Stimulated activated naive B cell treated with anti-CD40 and anti-IgM and Interleukin-4, amounts not matched to agents 10 μg/mL and 1 μg/mL and 100 μg/mL, for 72 hours (primary cell): ENCODE measurements around the gene IGSF21.

ENCODE experiments used
- ATAC-seq, 2 donors: fragments of 150-1000 bp; cut with Tn5 transposase; replicated peaks; 2 replicates each; pipeline ENCODE4 v1.10.0; 2021; ENCODE audit warnings: moderate library complexity in 1 of 2
- DNase-seq: peaks from one replicate; pipeline ENCODE4 v3.0.0; 2021
- H3K27ac Mint-ChIP-seq: one replicate; pipeline ENCODE4 v1.8.0; 2022; ENCODE audit warnings: mild to moderate bottlenecking, mixed read lengths
- H3K27me3 Mint-ChIP-seq, 2 donors: one replicate each; pipeline ENCODE4 v1.8.0; 2022; ENCODE audit warnings: mixed read lengths in 2 of 2
- H3K36me3 Mint-ChIP-seq, 2 donors: one replicate each; pipeline ENCODE4 v1.8.0; 2022; ENCODE audit warnings: mixed read lengths in 2 of 2, mild to moderate bottlenecking in 1 of 2
- H3K4me1 Mint-ChIP-seq, 2 donors: one replicate each; pipeline ENCODE4 v1.8.0; 2022; ENCODE audit warnings: mixed read lengths in 2 of 2, mild to moderate bottlenecking in 1 of 2
- H3K4me3 Mint-ChIP-seq, 2 donors: one replicate each; pipeline ENCODE4 v1.8.0; 2022; ENCODE audit warnings: mild to moderate bottlenecking in 2 of 2, mixed read lengths in 2 of 2, moderate library complexity in 1 of 2
- H3K9me3 Mint-ChIP-seq, 2 donors: one replicate each; pipeline ENCODE4 v1.8.0; 2022; ENCODE audit warnings: mixed read lengths in 2 of 2, mild to moderate bottlenecking in 1 of 2

Gene IGSF21

DNA sequence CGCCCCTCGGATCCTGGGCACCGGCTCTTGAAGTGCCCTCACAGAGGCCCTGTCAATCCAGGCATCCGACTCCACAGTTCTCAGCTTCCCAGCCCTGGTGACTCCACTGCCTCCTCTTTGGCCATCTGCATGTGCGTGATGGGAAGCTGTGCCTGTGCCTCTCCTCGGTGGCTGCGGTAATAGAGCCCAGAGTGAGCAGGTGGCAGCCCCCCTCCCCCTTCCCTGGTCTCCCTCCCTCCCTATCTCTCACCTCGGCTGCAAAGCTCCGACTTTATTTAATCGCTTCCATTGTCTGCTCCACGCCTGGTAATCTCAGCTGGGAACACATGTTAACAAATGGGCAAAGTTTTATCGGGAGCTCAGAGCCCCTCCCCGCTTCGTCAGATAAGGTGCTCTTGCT is 91.9 kb downstream of the IGSF21 start:
- no peak overlapping the region for H3K4me3 Mint-ChIP-seq
- H3K9me3 Mint-ChIP-seq, result peaks cover 0 to 8% of the 10 kb centered on the region in 2 donors
- ATAC-seq, result no peak
- H3K27me3 Mint-ChIP-seq, result peaks cover 30 to 49% of the 10 kb centered on the region in 2 donors
- no peaks in the 10 kb centered on the region for H3K36me3 Mint-ChIP-seq
- no peak for DNase-seq
- H3K4me1 Mint-ChIP-seq, result no peaks in the 10 kb centered on the region
- H3K27ac Mint-ChIP-seq, result no peak overlapping the region

DNA sequence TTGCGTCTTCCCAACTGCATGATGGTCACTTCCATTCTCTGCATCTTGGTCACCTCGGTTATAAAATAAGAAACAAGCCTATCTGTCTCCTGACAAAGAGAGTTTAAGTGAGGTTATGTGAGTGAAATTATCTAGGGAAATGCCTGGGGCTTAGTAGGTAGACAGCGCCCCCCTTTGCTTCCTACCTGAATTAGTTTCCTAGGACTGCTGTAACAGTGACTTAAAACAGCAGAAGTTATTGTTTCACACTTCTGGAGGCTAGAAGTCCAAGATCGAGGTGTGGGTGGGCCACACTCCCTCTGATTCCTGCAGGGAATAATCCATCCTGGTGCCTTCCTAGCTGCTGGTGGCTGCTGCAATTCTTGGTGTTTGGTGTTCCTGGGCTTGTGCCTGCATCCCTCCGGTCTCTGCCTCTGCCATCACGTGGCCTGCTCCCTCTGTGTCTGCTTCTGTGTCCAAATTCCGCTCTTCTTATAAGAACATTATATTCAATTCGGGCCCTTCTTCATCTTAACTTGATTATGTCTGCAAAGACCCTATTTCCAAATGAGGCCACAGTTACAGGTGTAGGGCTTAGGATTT is 92.6 kb downstream of the IGSF21 start:
- H3K4me1 Mint-ChIP-seq, result no peaks in the 10 kb centered on the region
- H3K27me3 Mint-ChIP-seq, result peaks cover 30 to 49% of the 10 kb centered on the region in 2 donors
- H3K36me3 Mint-ChIP-seq, result no peaks in the 10 kb centered on the region
- H3K9me3 Mint-ChIP-seq, result peaks cover 0 to 5% of the 10 kb centered on the region in 2 donors
- ATAC-seq, result no peak
- DNase-seq, result no peak
- no peak overlapping the region for H3K27ac Mint-ChIP-seq
- no peak overlapping the region for H3K4me3 Mint-ChIP-seq

DNA sequence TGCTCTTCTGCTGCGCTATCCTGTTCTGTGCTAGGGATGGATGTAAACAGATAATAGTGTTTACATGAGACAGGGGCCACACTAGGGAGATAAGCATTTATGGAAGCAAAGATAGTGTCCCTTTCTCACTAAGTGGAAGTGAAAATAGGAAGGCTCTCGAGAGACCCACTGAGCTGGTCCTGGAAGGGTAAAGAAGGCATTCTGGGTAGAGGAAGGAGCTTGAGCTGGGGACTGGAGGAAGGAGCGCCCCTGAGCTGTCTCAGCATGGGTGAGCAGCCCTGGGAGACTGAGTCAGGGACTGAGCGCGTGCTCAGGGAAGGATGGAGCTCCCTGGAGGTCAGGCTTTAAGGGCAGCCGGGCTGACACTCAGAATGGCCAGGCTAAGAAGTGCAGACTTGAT is 93.3 kb downstream of the IGSF21 start:
- Mint-ChIP-seq H3K4me1 (no peaks in the 10 kb centered on the region), H3K27ac (no peak overlapping the region), H3K36me3 (no peaks in the 10 kb centered on the region), H3K27me3 (peaks cover 25 to 42% of the 10 kb centered on the region in 2 donors), H3K9me3 (peaks cover under 1 to 2% of the 10 kb centered on the region in 2 donors), H3K4me3 (no peak overlapping the region)
- DNase-seq (no peak), ATAC-seq (no peak)

DNA sequence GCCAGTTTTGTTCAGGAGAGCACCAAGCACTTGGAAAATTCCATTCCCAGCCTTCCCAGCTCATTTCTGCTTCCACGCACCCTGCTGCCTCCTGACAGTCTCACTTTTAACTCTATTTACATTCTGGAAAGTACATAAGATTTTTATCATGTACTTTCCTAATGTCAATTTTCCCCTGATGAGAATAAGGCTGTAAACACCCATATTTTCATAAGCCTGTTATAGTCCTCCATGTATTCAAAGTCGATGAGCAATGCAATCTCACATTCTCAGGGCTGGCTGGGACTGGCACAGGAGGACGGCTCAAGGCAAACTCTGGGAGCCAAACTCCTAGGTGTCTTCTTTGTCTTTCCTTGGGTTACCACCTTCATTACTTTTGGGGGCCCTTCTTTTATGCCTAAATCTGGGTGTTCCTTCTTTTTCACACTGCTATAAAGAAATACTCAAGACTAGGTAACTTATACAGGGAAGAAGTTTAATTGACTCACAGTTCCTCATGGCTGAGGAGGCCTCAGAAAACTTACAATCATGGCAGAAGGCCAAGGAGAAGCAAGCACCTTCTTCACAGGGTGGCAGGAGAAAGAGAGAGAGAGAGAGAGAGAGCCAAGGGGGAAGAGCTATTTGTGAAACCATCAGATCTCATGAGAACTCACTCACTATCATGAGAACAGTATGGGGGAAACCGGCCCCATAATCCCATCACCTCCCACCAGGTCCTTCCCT is 94.6 kb downstream of the IGSF21 start:
- H3K36me3 Mint-ChIP-seq, result no peaks in the 10 kb centered on the region
- peaks cover 5 to 13% of the 10 kb centered on the region in 2 donors for H3K9me3 Mint-ChIP-seq
- no peaks in the 10 kb centered on the region for H3K4me1 Mint-ChIP-seq
- no peak overlapping the region for H3K27ac Mint-ChIP-seq
- peaks cover 22 to 39% of the 10 kb centered on the region in 2 donors for H3K27me3 Mint-ChIP-seq
- DNase-seq, result no peak
- no peak overlapping the region for H3K4me3 Mint-ChIP-seq
- ATAC-seq, result no peak

DNA sequence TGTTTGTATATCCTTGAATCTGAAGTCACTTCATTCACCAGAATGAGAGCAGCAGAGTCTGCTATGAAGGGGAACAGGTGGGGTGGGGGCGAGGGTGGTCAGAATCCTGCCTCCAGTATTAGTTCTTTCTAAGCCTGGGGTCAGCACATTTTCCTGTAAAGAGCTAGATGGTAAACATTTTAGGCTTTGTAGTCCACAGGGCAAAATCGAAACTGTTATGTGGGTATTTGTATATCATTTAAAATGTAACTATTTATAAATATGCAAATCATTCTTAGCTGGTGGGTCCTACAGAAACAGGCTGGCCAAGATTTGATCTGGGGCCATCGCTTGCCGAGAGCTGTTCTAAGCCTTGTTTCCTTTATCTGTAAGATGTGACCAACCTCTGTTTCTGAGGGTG is 96.0 kb downstream of the IGSF21 start:
- H3K4me1 Mint-ChIP-seq, result no peaks in the 10 kb centered on the region
- no peak overlapping the region for H3K27ac Mint-ChIP-seq
- DNase-seq (no peak), ATAC-seq (no peak)
- peaks cover 6 to 17% of the 10 kb centered on the region in 2 donors for H3K9me3 Mint-ChIP-seq
- no peak overlapping the region for H3K4me3 Mint-ChIP-seq
- peaks cover 22 to 32% of the 10 kb centered on the region in 2 donors for H3K27me3 Mint-ChIP-seq
- H3K36me3 Mint-ChIP-seq, result no peaks in the 10 kb centered on the region

DNA sequence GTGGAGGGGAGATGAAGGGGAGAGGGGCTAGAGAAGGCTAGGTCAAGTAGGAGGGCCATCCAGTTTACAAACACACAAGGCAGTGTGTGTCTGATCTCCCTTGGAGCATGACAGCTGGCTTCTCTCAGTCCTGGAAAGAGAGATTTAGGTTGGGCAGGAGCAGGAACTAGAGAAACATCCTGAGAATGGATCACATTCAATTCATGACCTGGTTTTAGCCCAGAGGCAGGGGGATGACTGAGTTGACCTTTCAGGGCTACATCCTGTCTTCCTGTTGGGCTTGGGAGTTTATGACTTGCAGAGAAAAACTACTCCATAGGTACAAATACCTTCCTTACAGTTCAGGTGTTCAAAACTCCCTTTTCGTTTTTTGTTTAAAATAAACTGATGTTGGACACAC is 97.0 kb downstream of the IGSF21 start:
- peaks cover 22 to 24% of the 10 kb centered on the region in 2 donors for H3K27me3 Mint-ChIP-seq
- peaks cover 6 to 17% of the 10 kb centered on the region in 2 donors for H3K9me3 Mint-ChIP-seq
- no peak for DNase-seq
- no peaks in the 10 kb centered on the region for H3K4me1 Mint-ChIP-seq
- H3K27ac Mint-ChIP-seq, result no peak overlapping the region
- H3K36me3 Mint-ChIP-seq, result no peaks in the 10 kb centered on the region
- H3K4me3 Mint-ChIP-seq, result no peak overlapping the region
- ATAC-seq, result no peak

DNA sequence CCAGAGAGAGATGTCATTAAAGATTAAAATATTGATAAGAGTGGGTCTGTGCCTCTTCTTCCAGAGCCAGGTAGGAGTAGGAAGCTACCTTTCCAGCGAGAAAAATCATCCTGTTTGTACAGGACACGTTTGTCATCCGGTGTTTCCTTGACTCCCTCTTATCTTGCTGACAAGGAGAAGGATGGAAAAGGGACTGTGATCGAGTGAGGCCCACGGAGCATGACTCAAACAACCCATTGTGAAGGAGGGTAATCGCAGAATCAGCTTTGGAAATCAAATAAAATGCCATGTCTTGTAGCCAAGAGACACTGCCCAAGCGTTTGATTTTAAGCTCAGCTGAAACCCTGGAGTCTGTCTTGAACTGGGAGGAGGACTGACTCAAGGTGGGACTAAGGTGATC is 97.7 kb downstream of the IGSF21 start:
- DNase-seq (no peak), ATAC-seq (no peak)
- H3K36me3 Mint-ChIP-seq, result no peaks in the 10 kb centered on the region
- peaks cover 17 to 24% of the 10 kb centered on the region in 2 donors for H3K27me3 Mint-ChIP-seq
- peaks cover 6 to 17% of the 10 kb centered on the region in 2 donors for H3K9me3 Mint-ChIP-seq
- no peak overlapping the region for H3K4me3 Mint-ChIP-seq
- no peaks in the 10 kb centered on the region for H3K4me1 Mint-ChIP-seq
- no peak overlapping the region for H3K27ac Mint-ChIP-seq

DNA sequence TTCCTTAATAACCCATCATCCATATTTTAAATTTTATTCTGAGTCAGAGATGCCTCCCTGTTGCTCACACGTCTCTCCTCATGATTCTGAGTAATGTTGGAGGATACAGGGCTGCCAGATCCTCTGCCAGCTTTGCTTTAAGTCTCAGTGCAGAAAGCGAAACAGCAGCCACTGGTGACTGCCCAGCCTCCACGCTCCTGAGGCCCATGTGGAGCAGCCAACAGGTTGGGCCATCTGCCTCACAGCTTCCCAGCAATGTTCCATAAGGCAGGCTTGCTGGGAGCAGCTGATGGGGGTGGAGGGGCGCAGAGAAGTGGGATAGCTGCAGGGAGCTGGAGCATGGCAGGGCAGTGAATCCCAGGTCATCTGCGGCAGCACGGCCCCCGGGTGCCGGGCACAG is 104.2 kb downstream of the IGSF21 start:
- peaks cover 6 to 20% of the 10 kb centered on the region in 2 donors for H3K27me3 Mint-ChIP-seq
- ATAC-seq, result no peak
- no peak for DNase-seq
- no peak overlapping the region for H3K27ac Mint-ChIP-seq
- H3K4me3 Mint-ChIP-seq, result no peak overlapping the region
- peaks cover 3 to 12% of the 10 kb centered on the region in 2 donors for H3K9me3 Mint-ChIP-seq
- no peaks in the 10 kb centered on the region for H3K36me3 Mint-ChIP-seq
- no peaks in the 10 kb centered on the region for H3K4me1 Mint-ChIP-seq

DNA sequence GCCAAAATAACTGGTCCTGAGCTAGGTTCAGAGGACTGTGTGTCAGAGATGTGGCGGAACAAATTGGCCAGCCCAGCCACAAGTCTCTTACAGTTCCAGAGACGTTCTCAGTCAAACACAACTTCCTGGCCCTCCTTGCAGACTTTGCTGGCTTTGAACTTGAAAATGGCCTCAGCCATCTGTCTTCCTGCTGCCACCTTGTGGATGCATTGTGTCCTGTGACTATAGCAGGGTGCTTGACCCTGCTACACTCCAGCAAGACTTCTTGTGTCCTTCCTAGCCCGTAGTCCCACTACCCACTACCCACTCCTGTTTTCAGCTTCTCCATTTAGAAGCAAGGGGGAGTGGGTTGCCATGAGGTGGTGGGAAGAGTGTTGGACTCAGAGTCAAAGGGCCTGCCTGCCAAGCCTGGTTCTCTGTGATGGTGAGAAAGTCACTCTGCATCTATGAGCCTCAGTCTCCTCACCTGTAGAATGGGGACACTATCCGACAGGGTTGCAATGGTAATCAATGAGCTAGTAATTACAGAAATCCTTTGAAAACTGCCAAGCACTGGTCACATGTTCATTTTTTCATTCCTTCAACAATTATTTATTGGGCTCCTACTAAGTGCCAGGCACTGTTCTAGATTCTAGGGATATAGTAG is 109.9 kb downstream of the IGSF21 start:
- ATAC-seq (no peak), DNase-seq (no peak)
- no peak overlapping the region for H3K27ac Mint-ChIP-seq
- H3K4me1 Mint-ChIP-seq, result no peaks in the 10 kb centered on the region
- peaks cover 12 to 19% of the 10 kb centered on the region in 2 donors for H3K27me3 Mint-ChIP-seq
- H3K36me3 Mint-ChIP-seq, result no peaks in the 10 kb centered on the region
- no peak overlapping the region for H3K4me3 Mint-ChIP-seq
- peaks cover 13 to 21% of the 10 kb centered on the region in 2 donors for H3K9me3 Mint-ChIP-seq

DNA sequence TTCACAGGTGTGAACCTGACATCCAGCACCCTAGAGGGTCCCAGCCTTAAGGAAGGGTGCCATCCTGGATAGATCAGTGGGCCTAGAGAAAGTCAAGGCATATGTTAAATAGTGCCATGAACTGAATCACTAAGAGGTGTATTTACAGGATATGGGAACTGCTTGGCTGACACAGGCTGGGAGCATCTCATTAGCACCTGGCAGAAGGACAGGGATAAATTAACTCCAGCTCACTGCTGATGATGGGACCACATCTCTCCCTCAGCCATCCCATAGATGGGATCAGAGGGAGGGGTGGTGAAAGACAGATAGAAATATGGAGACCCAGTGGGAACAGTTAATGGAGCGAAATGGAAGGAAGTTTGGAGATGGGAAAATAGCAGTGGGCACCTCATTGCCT is 122.0 kb downstream of the IGSF21 start:
- no peak for DNase-seq
- Mint-ChIP-seq H3K27me3 (peaks cover 11 to 28% of the 10 kb centered on the region in 2 donors), H3K9me3 (peaks cover 11 to 15% of the 10 kb centered on the region in 2 donors), H3K4me3 (no peak overlapping the region), H3K36me3 (peaks cover 0 to 5% of the 10 kb centered on the region in 2 donors), H3K4me1 (no peaks in the 10 kb centered on the region), H3K27ac (no peak overlapping the region)
- ATAC-seq, result no peak

DNA sequence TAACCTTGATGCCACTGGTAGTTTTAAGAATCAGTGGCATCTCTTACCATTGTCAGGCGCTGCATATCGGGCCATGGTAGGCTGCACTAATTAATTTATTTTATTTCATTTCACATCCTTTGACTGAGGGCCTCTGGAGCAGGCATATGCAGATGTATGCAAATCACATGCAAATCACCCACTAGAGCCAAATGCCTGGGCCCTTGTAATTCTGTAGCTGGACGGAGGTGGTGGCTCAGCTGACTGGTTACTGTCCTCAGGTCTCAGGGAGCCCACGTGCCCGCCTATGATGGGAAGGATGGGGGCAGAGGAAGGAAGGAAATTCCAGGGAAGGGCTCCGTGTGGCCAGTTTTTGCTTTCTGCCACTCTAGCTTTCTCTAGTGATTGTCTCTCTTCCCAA is 122.7 kb downstream of the IGSF21 start:
- Mint-ChIP-seq H3K27me3 (peaks cover 11 to 28% of the 10 kb centered on the region in 2 donors), H3K4me3 (no peak overlapping the region), H3K9me3 (peaks cover 17 to 22% of the 10 kb centered on the region in 2 donors), H3K36me3 (peaks cover 0 to 5% of the 10 kb centered on the region in 2 donors), H3K4me1 (no peaks in the 10 kb centered on the region), H3K27ac (no peak overlapping the region)
- ATAC-seq (no peak), DNase-seq (no peak)

DNA sequence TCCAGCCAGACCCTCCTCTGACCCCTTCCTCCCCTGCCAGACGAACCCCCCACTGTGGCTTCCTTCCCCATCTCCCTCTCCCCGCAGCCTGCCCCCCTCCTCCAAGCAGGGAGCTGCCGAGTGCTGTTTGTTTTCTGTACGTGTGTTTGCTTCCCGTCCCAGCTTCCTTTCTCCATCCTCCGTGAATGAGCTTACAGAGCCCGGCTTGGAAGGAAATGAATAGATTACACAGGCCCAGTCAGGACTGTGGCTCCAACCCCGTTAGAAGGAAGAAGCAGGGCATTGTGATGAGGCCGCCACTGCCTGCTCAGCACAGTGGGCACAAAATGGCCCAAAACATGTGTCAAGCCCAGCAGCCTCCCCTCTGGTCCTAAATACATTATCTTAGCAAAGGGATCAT is 123.2 kb downstream of the IGSF21 start:
- DNase-seq, result no peak
- Mint-ChIP-seq H3K27me3 (peaks cover 14 to 33% of the 10 kb centered on the region in 2 donors), H3K9me3 (peaks cover 21 to 27% of the 10 kb centered on the region in 2 donors), H3K4me1 (no peaks in the 10 kb centered on the region), H3K4me3 (no peak overlapping the region), H3K36me3 (peaks cover 0 to 5% of the 10 kb centered on the region in 2 donors), H3K27ac (no peak overlapping the region)
- ATAC-seq, result no peak

DNA sequence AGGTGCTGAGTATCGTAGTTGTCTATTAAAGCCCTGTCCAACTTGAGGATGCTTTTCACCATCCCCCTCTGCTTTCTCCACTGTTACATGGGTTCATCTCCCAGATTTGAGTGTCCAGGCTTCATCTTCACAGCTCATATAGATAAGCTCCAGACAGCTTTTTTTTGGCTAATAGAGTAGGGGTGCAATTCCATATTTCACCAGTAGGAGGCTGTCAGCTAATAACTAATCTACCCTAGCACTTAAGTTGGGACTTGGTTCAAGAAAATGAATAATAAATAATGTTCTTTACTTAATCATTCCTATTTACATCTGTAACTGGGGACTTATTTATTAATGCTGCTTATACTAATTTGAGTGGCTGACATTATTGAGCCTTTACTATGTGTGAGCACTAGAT is 124.5 kb downstream of the IGSF21 start:
- ATAC-seq (no peak), DNase-seq (no peak)
- H3K27me3 Mint-ChIP-seq, result peaks cover 18 to 34% of the 10 kb centered on the region in 2 donors
- H3K27ac Mint-ChIP-seq, result no peak overlapping the region
- peaks cover 0 to 5% of the 10 kb centered on the region in 2 donors for H3K36me3 Mint-ChIP-seq
- H3K4me1 Mint-ChIP-seq, result no peaks in the 10 kb centered on the region
- H3K9me3 Mint-ChIP-seq, result peaks cover 22 to 33% of the 10 kb centered on the region in 2 donors
- no peak overlapping the region for H3K4me3 Mint-ChIP-seq

DNA sequence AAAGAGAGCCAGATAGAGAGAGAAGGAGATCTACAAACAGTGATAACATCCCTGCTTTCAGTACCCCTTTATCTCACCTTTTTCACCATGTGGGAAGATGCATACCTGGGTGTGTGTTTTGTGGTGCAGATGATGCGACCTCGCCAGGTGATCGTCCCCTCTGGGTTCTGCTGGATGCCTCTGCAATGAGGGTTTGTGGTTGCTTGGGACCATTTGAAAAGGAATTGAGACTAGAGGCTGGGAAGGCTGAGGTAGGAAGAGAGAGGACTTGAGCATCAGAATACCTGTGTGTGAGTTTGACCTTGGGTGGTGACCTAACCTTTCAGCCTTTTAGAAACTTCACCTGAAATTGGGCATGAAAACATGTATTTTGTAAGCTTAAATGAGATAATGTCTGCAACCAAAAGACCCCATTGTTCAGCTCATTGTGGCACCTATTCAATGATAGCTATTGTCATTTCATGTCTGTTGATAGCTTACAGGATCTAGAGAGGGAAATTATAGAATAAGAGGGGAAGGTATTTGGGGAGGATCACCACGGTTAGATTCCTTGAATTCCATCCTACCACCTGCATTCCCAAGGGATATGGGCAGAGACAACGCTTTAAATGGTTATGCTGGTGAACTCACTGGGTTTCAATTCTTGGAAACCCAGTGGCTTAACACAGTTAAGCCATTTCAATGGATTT is 125.7 kb downstream of the IGSF21 start:
- peaks cover 0 to 5% of the 10 kb centered on the region in 2 donors for H3K36me3 Mint-ChIP-seq
- DNase-seq, result no peak

More for the DNA sequence above, 125.7 kb downstream of the IGSF21 start:
- Mint-ChIP-seq H3K4me3 (no peak overlapping the region), H3K9me3 (peaks cover 23 to 33% of the 10 kb centered on the region in 2 donors), H3K27me3 (peaks cover 14 to 34% of the 10 kb centered on the region in 2 donors), H3K4me1 (no peaks in the 10 kb centered on the region), H3K27ac (no peak overlapping the region)
- ATAC-seq, result no peak
